A549 (cell line): Measurements from ENCODE around the gene CDC42EP4. TPM values are rescaled to one million over a fixed set of nuclear protein-coding genes. Genes with fewer than 3 reads are reported as not detected.

Experiments used
- ATAC-seq, 2 experiments: fragments of 200-7000 bp in 1 of 2; fragments of >200 bp in 1 of 2; cut with Nextera tagmentation in 1 of 2; cut with Tn5 transposase in 1 of 2; 3 replicates each; pipeline versions ENCODE4 v1.8.0 to v1.9.1; 2018 to 2020; ENCODE audit warnings: mild to moderate bottlenecking in 1 of 2, moderate library complexity in 1 of 2
- CTCF ChIA-PET: fragments of 300-600 bp; sonication (Branson Sonifier 250); formaldehyde crosslinking; extraction: SDS; loops from one replicate; lab custom pipeline; 2021; ENCODE audit warnings: antibody characterized with exemption, inconsistent platforms; lab: Yijun Ruan, JAX
- POLR2A ChIA-PET: fragments of 350-600 bp; formaldehyde crosslinking; extraction: SDS; loops from one replicate; lab custom pipeline; 2021; ENCODE audit warnings: antibody characterized with exemption, inconsistent platforms; lab: Yijun Ruan, JAX
- DNase-seq, 2 experiments: peaks; one replicate each; pipeline versions ENCODE4 v3.0.0 to v3.0.0-alpha.2; 2011 to 2016; ENCODE audit warnings: low read depth in 1 of 2, low spot score in 1 of 2
- FAIRE-seq: peaks from 2 replicates; lab custom pipeline; 2011; peaks lifted over from hg19 to GRCh38; lab: Jason Lieb, UNC
- H3K27ac ChIP-seq, 2 experiments: fragments of >200 bp; sonication (Bioruptor Twin); formaldehyde crosslinking; 3 replicates each; pipeline ENCODE4 v1.5.1; 2016 to 2017
- H3K4me1 ChIP-seq: fragments of >200 bp; sonication (Bioruptor Twin); formaldehyde crosslinking; 3 replicates; pipeline ENCODE4 v1.6.1; 2016
- H3K4me2 ChIP-seq: fragments of >200 bp; sonication (Bioruptor Twin); formaldehyde crosslinking; 3 replicates; pipeline ENCODE4 v1.6.1; 2016
- H3K4me3 ChIP-seq: fragments of >200 bp; sonication (Bioruptor Twin); formaldehyde crosslinking; 3 replicates; pipeline ENCODE4 v1.5.1; 2016
- H3K9me3 ChIP-seq: fragments of >200 bp; sonication (Bioruptor Twin); formaldehyde crosslinking; 3 replicates; pipeline ENCODE4 v1.6.1; 2016
- BHLHE40 ChIP-seq: IDR thresholded peaks from 2 replicates; pipeline ENCODE4 v1.6.1; 2012; ENCODE audit warnings: low read depth, low read length, inconsistent platforms
- CBX2 ChIP-seq: fragments of 200-600 bp; sonication (generic); IDR thresholded peaks from 2 replicates; pipeline ENCODE4 v1.6.1; 2016; ENCODE audit warnings: low read depth, mild to moderate bottlenecking, borderline replicate concordance
- ESRRA ChIP-seq: fragments of 150-350 bp; IDR thresholded peaks from 2 replicates; pipeline ENCODE4 v1.6.1; 2014; ENCODE audit warnings: mild to moderate bottlenecking, low read length, borderline replicate concordance
- FOSB ChIP-seq: fragments of 250-450 bp; sonication (Bioruptor Pico); IDR thresholded peaks from 2 replicates; pipeline ENCODE4 v1.5.0; 2020; ENCODE audit warnings: mild to moderate bottlenecking, moderate library complexity
- GATA3 ChIP-seq: IDR thresholded peaks from 2 replicates; pipeline ENCODE4 v1.6.1; 2012; ENCODE audit warnings: borderline replicate concordance
- JUN ChIP-seq, 2 experiments: fragments of >200 bp; sonication (Bioruptor Twin); formaldehyde crosslinking; IDR thresholded peaks; 2 replicates in 1 of 2; 3 replicates in 1 of 2; pipeline ENCODE4 v1.6.1; 2016 to 2017
- JUNB ChIP-seq: fragments of >200 bp; sonication (Bioruptor Twin); formaldehyde crosslinking; IDR thresholded peaks from 2 replicates; pipeline ENCODE4 v1.6.1; 2016
- KDM5A ChIP-seq: fragments of 200-600 bp; sonication (generic); IDR thresholded peaks from 2 replicates; pipeline ENCODE4 v1.6.1; 2016; ENCODE audit warnings: antibody characterized with exemption, mild to moderate bottlenecking
- MAZ ChIP-seq: fragments of 150-350 bp; IDR thresholded peaks from 2 replicates; pipeline ENCODE4 v1.6.1; 2014; ENCODE audit warnings: antibody characterized with exemption, low read depth, low read length, borderline replicate concordance
- NFE2L2 ChIP-seq: fragments of 150-350 bp; conservative IDR thresholded peaks from 2 replicates; pipeline ENCODE4 v1.6.1; 2014; ENCODE audit warnings: low read length
- NR3C1 ChIP-seq: fragments of >200 bp; sonication (Bioruptor Twin); formaldehyde crosslinking; IDR thresholded peaks from 3 replicates; pipeline ENCODE4 v1.6.1; 2017
- RARB ChIP-seq: fragments of 250-450 bp; sonication (Bioruptor Pico); IDR thresholded peaks from 2 replicates; pipeline ENCODE4 v1.8.0; 2021; ENCODE audit warnings: mild to moderate bottlenecking, moderate library complexity
- RFX5 ChIP-seq: fragments of 450-650 bp; IDR thresholded peaks from 2 replicates; pipeline ENCODE4 v1.7.1; 2014; ENCODE audit warnings: antibody characterized with exemption, mild to moderate bottlenecking, moderate library complexity
- RNF2 ChIP-seq: fragments of 200-600 bp; sonication (generic); IDR thresholded peaks from 2 replicates; pipeline ENCODE4 v1.6.1; 2016; ENCODE audit warnings: low read depth, mild to moderate bottlenecking, antibody characterized with exemption, moderate library complexity, borderline replicate concordance
- SREBF2 ChIP-seq: fragments of 450-650 bp; IDR thresholded peaks from 2 replicates; pipeline ENCODE4 v1.6.1; 2014; ENCODE audit warnings: mild to moderate bottlenecking, moderate library complexity
- TFCP2L1 ChIP-seq: fragments of 250-450 bp; sonication (Bioruptor Pico); IDR thresholded peaks from 2 replicates; pipeline ENCODE4 v1.5.0; 2021; ENCODE audit warnings: mild to moderate bottlenecking
- ZFP36 ChIP-seq: fragments of 450-650 bp; IDR thresholded peaks from 2 replicates; pipeline ENCODE4 v1.6.1; 2014; ENCODE audit warnings: borderline replicate concordance; ENCODE audit not compliant: partially characterized antibody
- WGBS: methylation state at CpG from one replicate; pipeline ENCODE4 v1.1.6; 2017; ENCODE audit errors: missing lambda C conversion rate; 5-methylcytosine and 5-hydroxymethylcytosine counted together
- polyA plus RNA-seq, 4 experiments: library from polyadenylated mRNA; depleted of rRNA in 3 of 4; stranded (reverse); fragments of >200 nt; fragmentation: RNase III in 1 of 4; extraction: RNeasy Plus Mini Kit Qiagen cat#74134 plus additional on column Dnase treatment in 1 of 4; gene quantifications; 2 replicates in 3 of 4; 3 replicates in 1 of 4; pipeline ENCODE4 v1.2.3, GENCODE V29; 2011 to 2017
- TF ChIP-seq, protein P1 (sequence below): fragments of 250-450 bp; sonication (Bioruptor Pico); IDR thresholded peaks from 2 replicates; pipeline ENCODE4 v1.5.0; 2020; ENCODE audit warnings: low read depth, mild to moderate bottlenecking, moderate library complexity
- TF ChIP-seq, protein P2 (sequence below): IDR thresholded peaks from 2 replicates; pipeline ENCODE4 v1.6.1; 2012; ENCODE audit warnings: low read depth, borderline replicate concordance
- TF ChIP-seq, protein P3 (sequence below): IDR thresholded peaks from 2 replicates; pipeline ENCODE4 v1.6.1; 2012
- TF ChIP-seq, protein P4 (sequence below): fragments of 200-600 bp; sonication (generic); IDR thresholded peaks from 2 replicates; pipeline ENCODE4 v1.6.1; 2016; ENCODE audit warnings: antibody characterized with exemption, mild to moderate bottlenecking, moderate library complexity
- TF ChIP-seq, protein P5 (sequence below): fragments of >200 bp; sonication (Bioruptor Twin); formaldehyde crosslinking; IDR thresholded peaks from 3 replicates; pipeline ENCODE4 v1.6.1; 2016
- TF ChIP-seq, protein P6 (sequence below): fragments of 250-450 bp; sonication (Bioruptor Pico); IDR thresholded peaks from 2 replicates; pipeline ENCODE4 v1.5.0; 2021; ENCODE audit warnings: mild to moderate bottlenecking, moderate library complexity, borderline replicate concordance

Gene CDC42EP4
- polyA plus RNA-seq, 2 of the 4 experiments (the other 2 are of a cell fraction), result 33.8 to 65.7 TPM

DNA sequence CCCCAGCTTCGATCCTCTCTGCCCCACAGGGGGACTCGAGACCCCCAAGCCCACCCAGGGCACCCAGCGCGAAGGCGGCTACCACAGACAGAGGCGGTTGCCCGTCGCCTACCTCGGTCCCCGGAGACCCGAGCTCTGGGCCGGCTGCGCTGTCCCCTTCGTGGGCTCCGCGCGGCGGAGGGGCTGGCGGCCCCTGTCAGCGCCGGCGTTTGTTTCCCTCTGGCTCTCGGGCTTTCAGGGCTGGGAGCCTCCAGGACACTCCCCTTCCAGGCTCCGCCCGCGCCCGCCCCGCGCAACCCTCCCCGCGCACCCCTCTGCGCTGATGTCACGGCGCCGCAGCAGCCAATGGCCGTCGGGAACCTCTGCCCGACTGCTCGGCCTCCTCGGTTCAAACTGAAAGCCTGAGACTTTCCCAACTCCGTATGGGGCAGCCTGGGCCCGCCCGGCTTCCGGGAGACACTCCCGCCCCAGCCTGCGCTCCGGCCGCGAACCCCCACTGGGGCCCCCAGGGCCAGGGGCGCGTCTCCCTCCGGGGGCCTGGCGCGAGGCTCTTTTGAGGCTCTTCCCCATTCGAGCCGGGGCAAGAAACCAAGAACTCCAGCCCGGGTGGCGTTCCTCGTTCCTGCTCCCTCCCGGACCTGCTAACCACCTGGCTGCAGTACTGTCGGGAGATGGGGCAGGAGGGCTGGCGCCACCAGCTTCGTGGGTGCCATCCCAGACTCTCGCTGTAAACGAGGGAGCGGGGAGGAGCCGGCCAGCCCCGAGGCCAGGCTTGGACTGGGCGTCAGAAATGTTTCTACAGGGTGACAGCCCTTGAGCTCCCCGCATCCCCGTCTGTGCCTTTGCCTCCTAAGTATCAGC, at the start of gene CDC42EP4 (continued):
- TF ChIP-seq KDM5A (no peak), GATA3 (peak; percentile 40; the same call in 1 of the 2 replicates), CBX2 (no peak), FOSB (no peak), TFCP2L1 (CRISPR knock-in tag) (peak; percentile 57; the same call in 1 of the 2 replicates)
- TF ChIP-seq, protein P1, sequence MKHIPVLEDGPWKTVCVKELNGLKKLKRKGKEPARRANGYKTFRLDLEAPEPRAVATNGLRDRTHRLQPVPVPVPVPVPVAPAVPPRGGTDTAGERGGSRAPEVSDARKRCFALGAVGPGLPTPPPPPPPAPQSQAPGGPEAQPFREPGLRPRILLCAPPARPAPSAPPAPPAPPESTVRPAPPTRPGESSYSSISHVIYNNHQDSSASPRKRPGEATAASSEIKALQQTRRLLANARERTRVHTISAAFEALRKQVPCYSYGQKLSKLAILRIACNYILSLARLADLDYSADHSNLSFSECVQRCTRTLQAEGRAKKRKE (CRISPR knock-in tag), result peak; percentile 48; the same call in 1 of the 2 replicates
- TF ChIP-seq, protein P2, sequence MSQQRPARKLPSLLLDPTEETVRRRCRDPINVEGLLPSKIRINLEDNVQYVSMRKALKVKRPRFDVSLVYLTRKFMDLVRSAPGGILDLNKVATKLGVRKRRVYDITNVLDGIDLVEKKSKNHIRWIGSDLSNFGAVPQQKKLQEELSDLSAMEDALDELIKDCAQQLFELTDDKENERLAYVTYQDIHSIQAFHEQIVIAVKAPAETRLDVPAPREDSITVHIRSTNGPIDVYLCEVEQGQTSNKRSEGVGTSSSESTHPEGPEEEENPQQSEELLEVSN, result peak; percentile 80; the same call in 1 of the 2 replicates

DNA sequence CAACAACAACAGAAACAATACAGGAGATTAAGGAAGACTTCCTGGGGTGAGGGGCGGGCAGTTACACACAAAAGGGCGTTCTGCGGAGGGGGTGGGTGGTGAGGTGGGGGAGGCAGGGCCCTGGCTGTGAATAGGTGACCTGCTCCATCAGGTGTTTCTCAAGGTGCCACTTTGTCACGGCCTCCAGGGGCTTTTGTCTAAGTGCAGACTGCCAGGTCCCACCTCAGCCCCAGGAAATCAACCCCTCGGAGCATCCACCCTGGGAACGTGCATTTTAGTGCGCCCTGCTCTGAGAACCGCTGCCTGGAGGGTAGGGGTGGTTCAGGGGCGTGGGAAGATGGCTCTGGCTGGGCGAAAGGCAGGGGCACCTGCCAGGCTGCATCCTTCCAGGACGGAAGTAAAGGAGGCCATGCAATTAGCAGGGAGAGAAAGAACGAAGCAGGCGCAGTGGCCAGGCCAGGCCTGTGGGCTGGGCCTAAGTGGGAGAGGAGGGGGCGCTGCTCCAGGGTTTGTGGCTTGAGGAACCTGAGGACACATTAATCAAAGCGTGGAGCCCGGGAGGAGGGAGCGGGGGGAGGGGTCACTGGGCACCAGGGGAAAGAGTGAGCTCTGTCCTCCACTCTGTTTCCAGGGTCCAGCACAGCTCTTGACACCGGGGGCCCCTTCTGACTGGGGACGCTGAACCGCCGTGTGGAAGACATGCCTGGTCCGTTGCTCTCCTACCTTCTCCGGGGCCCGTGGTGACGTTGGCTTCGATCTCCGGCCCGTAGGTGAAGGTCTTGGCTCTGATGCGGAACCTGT, 49.4 kb upstream of the CDC42EP4 start:
- ChIA-PET POLR2A (no interaction called here), CTCF (interaction anchor here (1.0 to 23.7 kb wide), 7 partner anchors 9 to 129 kb away, joined by 3 to 975 read pairs (median 23); partner anchors contain the start of genes CDC42EP4 and CPSF4L)
- H3K4me3 ChIP-seq, result no peak overlapping the region
- TF ChIP-seq, protein P1 (CRISPR knock-in tag), result no peak
- TF ChIP-seq ESRRA (no peak), MAZ (no peak), FOSB (no peak), RARB (CRISPR knock-in tag) (no peak), NR3C1 (no peak), BHLHE40 (no peak), RFX5 (no peak), JUNB (no peak), NFE2L2 (no peak), RNF2 (no peak), ZFP36 (no peak), SREBF2 (no peak), JUN (IDR thresholded peaks at IDR 0.05) (no peak)
- TF ChIP-seq, protein P3, sequence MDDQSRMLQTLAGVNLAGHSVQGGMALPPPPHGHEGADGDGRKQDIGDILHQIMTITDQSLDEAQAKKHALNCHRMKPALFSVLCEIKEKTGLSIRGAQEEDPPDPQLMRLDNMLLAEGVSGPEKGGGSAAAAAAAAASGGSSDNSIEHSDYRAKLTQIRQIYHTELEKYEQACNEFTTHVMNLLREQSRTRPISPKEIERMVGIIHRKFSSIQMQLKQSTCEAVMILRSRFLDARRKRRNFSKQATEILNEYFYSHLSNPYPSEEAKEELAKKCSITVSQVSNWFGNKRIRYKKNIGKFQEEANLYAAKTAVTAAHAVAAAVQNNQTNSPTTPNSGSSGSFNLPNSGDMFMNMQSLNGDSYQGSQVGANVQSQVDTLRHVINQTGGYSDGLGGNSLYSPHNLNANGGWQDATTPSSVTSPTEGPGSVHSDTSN, result no peak
- TF ChIP-seq, protein P4, sequence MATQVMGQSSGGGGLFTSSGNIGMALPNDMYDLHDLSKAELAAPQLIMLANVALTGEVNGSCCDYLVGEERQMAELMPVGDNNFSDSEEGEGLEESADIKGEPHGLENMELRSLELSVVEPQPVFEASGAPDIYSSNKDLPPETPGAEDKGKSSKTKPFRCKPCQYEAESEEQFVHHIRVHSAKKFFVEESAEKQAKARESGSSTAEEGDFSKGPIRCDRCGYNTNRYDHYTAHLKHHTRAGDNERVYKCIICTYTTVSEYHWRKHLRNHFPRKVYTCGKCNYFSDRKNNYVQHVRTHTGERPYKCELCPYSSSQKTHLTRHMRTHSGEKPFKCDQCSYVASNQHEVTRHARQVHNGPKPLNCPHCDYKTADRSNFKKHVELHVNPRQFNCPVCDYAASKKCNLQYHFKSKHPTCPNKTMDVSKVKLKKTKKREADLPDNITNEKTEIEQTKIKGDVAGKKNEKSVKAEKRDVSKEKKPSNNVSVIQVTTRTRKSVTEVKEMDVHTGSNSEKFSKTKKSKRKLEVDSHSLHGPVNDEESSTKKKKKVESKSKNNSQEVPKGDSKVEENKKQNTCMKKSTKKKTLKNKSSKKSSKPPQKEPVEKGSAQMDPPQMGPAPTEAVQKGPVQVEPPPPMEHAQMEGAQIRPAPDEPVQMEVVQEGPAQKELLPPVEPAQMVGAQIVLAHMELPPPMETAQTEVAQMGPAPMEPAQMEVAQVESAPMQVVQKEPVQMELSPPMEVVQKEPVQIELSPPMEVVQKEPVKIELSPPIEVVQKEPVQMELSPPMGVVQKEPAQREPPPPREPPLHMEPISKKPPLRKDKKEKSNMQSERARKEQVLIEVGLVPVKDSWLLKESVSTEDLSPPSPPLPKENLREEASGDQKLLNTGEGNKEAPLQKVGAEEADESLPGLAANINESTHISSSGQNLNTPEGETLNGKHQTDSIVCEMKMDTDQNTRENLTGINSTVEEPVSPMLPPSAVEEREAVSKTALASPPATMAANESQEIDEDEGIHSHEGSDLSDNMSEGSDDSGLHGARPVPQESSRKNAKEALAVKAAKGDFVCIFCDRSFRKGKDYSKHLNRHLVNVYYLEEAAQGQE, result no peak
- TF ChIP-seq, protein P5, sequence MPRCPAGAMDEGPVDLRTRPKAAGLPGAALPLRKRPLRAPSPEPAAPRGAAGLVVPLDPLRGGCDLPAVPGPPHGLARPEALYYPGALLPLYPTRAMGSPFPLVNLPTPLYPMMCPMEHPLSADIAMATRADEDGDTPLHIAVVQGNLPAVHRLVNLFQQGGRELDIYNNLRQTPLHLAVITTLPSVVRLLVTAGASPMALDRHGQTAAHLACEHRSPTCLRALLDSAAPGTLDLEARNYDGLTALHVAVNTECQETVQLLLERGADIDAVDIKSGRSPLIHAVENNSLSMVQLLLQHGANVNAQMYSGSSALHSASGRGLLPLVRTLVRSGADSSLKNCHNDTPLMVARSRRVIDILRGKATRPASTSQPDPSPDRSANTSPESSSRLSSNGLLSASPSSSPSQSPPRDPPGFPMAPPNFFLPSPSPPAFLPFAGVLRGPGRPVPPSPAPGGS, result no peak
- TF ChIP-seq, protein P6, sequence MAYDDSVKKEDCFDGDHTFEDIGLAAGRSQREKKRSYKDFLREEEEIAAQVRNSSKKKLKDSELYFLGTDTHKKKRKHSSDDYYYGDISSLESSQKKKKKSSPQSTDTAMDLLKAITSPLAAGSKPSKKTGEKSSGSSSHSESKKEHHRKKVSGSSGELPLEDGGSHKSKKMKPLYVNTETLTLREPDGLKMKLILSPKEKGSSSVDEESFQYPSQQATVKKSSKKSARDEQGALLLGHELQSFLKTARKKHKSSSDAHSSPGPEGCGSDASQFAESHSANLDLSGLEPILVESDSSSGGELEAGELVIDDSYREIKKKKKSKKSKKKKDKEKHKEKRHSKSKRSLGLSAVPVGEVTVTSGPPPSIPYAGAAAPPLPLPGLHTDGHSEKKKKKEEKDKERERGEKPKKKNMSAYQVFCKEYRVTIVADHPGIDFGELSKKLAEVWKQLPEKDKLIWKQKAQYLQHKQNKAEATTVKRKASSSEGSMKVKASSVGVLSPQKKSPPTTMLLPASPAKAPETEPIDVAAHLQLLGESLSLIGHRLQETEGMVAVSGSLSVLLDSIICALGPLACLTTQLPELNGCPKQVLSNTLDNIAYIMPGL (CRISPR knock-in tag), result no peak
- no peaks in the 10 kb centered on the region for H3K9me3 ChIP-seq
- H3K4me1 ChIP-seq, result peaks cover 17% of the 10 kb centered on the region
- FAIRE-seq (no peak), ATAC-seq (no peak), DNase-seq (no peak)
- 89% methylated on average over 29 of the region's 29 CpGs for WGBS
- no peak overlapping the region for H3K4me2 ChIP-seq
- peak overlapping the region in 1 of 2 experiments; percentile 25; a peak in 1 of 6 replicates for H3K27ac ChIP-seq
